ENCODE measurements around the gene ALOXE3. TPM values are rescaled to one million over a fixed set of nuclear protein-coding genes. Genes with fewer than 3 reads are reported as not detected.

The ALOXE3 gene
- total RNA-seq, 1 donor from 2014 or later = not detected

DNA sequence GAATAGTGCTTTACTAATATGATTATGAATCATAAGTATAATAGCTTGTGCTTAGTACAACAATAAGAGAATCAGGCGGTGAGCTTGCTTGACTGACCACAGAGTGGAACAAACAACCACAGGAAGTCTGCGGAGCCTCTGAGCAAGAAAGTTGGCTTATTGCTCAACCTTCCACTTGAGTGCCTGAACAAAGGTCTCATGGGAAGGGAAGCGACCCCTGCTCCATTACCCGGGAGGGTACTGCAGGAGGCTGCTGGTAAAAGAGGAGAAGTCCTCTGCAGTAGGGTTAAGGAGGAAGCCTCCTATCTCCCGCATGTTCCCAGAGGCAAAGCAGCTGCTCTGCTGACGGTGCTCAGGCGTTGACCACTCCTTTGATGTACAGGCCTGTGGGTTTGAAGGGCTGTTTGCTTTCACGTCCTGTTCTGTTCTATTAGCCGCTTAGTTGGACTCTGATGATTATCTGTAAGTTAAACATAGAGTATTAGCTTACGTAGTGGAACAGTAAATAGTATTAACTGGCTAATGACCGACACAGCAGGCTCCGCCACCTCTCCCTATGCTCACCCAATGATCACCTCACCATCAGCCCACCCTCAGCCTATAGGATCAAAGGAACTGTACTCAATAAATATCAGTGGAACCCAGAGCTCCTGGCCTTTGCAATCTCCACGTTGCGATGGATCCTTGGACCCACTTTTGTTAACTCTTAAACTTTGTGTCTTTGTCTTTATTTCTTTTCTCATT lies 61.9 kb downstream of the ALOXE3 start:
- H3K27ac ChIP-seq = peak overlapping the region; percentile 79
- ATAC-seq (peak; percentile 86), DNase-seq (peak; percentile 78)
- H3K36me3 ChIP-seq = no peaks in the 10 kb centered on the region
- intact Hi-C loops (cut with DNase I) = no loop called here
- peak overlapping the region; percentile 14 for H3K4me3 ChIP-seq
- no peaks in the 10 kb centered on the region for H3K9me3 ChIP-seq
- TF ChIP-seq, protein P1, sequence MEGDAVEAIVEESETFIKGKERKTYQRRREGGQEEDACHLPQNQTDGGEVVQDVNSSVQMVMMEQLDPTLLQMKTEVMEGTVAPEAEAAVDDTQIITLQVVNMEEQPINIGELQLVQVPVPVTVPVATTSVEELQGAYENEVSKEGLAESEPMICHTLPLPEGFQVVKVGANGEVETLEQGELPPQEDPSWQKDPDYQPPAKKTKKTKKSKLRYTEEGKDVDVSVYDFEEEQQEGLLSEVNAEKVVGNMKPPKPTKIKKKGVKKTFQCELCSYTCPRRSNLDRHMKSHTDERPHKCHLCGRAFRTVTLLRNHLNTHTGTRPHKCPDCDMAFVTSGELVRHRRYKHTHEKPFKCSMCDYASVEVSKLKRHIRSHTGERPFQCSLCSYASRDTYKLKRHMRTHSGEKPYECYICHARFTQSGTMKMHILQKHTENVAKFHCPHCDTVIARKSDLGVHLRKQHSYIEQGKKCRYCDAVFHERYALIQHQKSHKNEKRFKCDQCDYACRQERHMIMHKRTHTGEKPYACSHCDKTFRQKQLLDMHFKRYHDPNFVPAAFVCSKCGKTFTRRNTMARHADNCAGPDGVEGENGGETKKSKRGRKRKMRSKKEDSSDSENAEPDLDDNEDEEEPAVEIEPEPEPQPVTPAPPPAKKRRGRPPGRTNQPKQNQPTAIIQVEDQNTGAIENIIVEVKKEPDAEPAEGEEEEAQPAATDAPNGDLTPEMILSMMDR (IDR thresholded peaks at IDR 0.05) = no peak
- peaks cover 31% of the 10 kb centered on the region for H3K27me3 ChIP-seq
- peaks cover 22% of the 10 kb centered on the region for H3K4me1 ChIP-seq

DNA sequence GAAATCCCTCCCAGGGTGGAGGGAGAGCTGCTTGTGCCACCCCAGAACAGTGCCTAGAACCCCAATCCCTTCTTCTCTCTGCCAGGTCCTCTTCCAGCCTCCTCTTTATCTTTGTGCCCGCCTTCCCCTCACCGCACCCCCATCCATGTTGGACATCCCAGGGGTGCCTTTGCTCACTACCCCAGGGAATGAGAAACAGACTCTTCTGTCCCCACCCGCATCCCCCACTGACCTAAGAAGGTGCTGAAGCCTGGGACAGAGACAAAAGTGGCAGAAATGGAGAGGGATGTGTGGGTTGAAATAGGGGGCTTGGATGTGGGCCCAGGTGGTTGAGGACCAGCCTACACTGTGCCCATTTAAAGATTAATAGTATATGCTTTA lies 62.5 kb downstream of the ALOXE3 start:
- peak overlapping the region; percentile 79 for H3K27ac ChIP-seq
- intact Hi-C loops (cut with DNase I) = no loop called here

DNA sequence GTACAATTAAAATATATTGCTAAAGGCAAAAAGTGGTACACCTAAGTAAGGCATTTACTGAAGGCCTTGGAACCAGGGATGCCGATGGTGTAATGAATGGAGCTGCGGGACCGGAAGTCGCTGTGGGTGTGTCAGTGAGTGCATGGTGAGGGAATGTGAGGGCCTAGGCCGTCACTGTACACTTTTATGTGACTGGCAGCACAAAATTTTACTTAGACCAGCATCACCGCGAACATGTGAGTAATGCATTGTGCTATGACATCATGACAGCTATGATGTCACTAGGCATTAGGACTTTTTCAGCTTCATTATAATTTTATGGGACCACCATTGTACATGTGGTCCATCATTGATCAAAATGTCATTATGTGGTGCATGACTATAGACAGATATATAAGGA lies 64.7 kb downstream of the ALOXE3 start:
- intact Hi-C loops (cut with DNase I) = no loop called here
- Histone ChIP-seq H3K27ac (no peak overlapping the region), H3K36me3 (no peaks in the 10 kb centered on the region), H3K27me3 (peaks cover 8% of the 10 kb centered on the region), H3K4me1 (peaks cover 22% of the 10 kb centered on the region), H3K9me3 (no peaks in the 10 kb centered on the region), H3K4me3 (no peak overlapping the region)
- no peak for ATAC-seq
- peak; percentile 21 for DNase-seq
- TF ChIP-seq, protein P1 (IDR thresholded peaks at IDR 0.05) = no peak

More for the DNA sequence above, 62.5 kb downstream of the ALOXE3 start:
- H3K27me3 ChIP-seq = peaks cover 25% of the 10 kb centered on the region
- no peaks in the 10 kb centered on the region for H3K36me3 ChIP-seq
- peaks cover 22% of the 10 kb centered on the region for H3K4me1 ChIP-seq
- DNase-seq = peak; percentile 60
- no peaks in the 10 kb centered on the region for H3K9me3 ChIP-seq
- ATAC-seq = no peak
- no peak overlapping the region for H3K4me3 ChIP-seq
- TF ChIP-seq, protein P1 (IDR thresholded peaks at IDR 0.05) = no peak

DNA sequence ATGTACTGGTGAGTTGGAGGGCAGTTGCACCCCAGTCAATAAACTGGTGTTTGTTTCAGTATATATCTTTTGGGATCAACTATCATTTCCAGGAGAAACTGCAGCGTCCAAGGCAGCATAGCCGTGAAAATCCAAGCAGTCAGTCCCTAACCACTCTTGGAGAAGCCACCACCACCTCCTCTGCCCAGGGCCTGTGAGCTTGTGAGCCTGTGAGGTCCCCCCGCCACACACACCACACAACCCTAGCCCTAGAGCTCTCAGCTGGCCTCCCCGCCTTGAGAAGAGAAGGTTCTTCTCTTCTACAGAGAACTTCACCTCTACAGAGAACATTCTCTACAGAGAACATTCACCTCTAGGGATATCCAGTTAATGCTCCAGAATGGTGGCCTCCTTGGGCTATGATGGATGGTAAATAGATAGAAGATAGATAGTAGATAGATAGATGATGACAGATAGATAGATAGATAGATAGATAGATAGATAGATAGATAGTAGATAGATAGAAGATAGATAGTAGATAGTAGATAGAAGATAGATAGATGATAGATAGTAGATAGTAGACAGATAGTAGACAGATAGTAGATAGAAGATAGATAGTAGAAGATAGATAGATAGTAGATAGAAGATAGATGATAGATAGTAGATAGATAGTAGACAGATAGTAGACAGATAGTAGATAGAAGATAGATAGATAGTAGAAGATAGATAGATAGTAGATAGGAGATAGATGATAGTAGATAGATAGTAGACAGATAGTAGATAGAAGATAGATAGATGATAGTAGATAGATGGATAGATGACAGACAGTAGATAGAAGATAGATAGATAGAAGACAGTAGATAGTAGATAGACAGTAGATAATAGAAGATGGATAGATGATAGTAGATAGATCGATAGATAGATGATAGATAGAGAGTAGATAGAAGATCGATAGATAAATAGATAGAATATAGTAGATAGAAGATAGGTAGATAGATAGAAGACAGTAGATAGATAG lies 65.8 kb downstream of the ALOXE3 start:
- H3K4me1 ChIP-seq = peaks cover 22% of the 10 kb centered on the region
- H3K27ac ChIP-seq = no peak overlapping the region
- no peaks in the 10 kb centered on the region for H3K27me3 ChIP-seq
- no peaks in the 10 kb centered on the region for H3K9me3 ChIP-seq
- no peak for ATAC-seq
- no peak overlapping the region for H3K4me3 ChIP-seq
- TF ChIP-seq, protein P1 (IDR thresholded peaks at IDR 0.05) = no peak
- DNase-seq = no peak
- no peaks in the 10 kb centered on the region for H3K36me3 ChIP-seq
- intact Hi-C loops (cut with DNase I) = no loop called here

DNA sequence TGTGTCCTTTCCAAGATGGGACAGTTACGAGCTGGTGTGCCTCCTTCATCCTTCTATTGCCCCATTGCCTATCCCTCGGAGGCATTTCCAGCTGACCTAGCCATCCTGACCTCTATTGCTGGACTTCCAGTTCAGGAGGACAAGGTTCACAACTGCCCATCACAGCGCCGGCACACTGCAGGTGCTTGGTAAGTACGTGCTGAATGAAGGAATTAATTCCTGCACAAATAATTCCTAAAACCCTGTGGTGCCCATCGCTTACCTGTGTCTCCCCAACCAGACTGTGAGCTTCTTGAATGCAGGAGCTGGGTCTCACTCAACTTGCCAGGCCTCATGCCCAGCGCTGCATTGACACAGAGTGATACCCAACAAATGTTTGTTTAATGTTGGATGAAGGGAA lies 66.5 kb downstream of the ALOXE3 start:
- no peak overlapping the region for H3K27ac ChIP-seq
- no peaks in the 10 kb centered on the region for H3K9me3 ChIP-seq
- ATAC-seq = no peak
- H3K27me3 ChIP-seq = no peaks in the 10 kb centered on the region
- peak; percentile 34 for DNase-seq
- TF ChIP-seq, protein P1 (IDR thresholded peaks at IDR 0.05) = no peak
- no peak overlapping the region for H3K4me3 ChIP-seq
- H3K4me1 ChIP-seq = peaks cover 18% of the 10 kb centered on the region
- no peaks in the 10 kb centered on the region for H3K36me3 ChIP-seq
- intact Hi-C loops (cut with DNase I) = no loop called here
